ENCODE data around the gene FOXP2.

DNA sequence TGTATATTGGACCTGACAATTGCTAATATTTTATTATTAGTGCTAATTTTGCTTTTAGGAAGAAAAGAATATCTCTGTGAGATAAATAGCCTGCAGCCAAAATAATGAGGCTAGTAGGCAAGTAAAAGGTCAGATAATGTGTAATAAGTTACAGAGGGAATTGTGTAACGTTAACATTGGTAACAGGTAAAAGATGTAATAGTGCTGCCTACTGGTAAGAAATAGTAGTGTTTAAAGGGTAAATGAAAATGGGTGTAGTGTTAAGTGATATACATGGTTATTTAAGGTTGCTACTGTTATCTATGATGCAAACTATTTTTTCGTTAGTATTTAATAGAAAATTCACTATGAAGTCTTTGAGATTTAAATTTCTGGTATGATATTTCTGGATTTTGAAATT lies 9.2 kb upstream of the FOXP2 start:
- TF ChIP-seq, protein P1, sequence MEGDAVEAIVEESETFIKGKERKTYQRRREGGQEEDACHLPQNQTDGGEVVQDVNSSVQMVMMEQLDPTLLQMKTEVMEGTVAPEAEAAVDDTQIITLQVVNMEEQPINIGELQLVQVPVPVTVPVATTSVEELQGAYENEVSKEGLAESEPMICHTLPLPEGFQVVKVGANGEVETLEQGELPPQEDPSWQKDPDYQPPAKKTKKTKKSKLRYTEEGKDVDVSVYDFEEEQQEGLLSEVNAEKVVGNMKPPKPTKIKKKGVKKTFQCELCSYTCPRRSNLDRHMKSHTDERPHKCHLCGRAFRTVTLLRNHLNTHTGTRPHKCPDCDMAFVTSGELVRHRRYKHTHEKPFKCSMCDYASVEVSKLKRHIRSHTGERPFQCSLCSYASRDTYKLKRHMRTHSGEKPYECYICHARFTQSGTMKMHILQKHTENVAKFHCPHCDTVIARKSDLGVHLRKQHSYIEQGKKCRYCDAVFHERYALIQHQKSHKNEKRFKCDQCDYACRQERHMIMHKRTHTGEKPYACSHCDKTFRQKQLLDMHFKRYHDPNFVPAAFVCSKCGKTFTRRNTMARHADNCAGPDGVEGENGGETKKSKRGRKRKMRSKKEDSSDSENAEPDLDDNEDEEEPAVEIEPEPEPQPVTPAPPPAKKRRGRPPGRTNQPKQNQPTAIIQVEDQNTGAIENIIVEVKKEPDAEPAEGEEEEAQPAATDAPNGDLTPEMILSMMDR (conservative IDR thresholded peaks at IDR 0.05; ENCODE audit: low read length), result peak; percentile 57
- no peak for TF ChIP-seq EZH2phosphoT487 (IDR thresholded peaks at IDR 0.05; ENCODE audit: borderline replicate concordance, low read depth, low read length)

Data from OCI-LY7 (cell line).